ENCODE data around the gene TCAF2. TPM values are rescaled to one million over a fixed set of nuclear protein-coding genes. Genes with fewer than 3 reads are reported as not detected.
"Not testable (repeated sequence)": the region's sequence is repeated elsewhere in the genome, so short reads cannot be mapped to it uniquely, and the experiment has no call there.

Gene TCAF2
- total RNA-seq, 2 experiments from 2014 or later, result 32.7 to 33.9 TPM

DNA sequence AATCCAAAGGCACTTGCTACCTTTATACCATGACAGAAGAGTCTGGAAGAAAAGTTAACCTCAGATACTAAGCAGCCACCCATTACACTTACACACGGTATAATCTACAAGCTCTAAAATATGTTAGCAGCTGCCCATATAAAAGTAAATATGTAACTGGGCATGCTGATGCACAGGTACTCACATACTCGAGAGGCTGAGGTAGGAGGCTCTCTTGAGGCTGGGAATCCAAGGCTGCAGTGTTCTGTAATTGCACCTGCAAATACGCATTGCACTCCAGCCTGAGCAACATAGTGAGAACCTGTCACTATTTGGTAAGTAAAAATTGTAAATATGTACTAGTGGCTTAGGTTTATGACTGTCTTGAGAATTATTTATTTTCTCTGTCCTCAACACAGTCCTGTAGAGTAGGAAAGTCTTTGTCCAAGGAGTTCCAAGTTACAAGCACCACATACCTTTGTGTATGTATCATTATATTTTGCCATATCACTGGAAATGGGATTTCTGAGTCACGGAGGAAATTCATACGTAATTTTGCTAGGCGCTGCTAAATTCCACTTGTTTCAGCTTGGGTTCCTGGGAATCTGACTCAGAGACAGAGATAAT, 12.3 kb downstream of the TCAF2 start:
- CTCF ChIA-PET; H3K36me3 Mint-ChIP-seq; H3K9me3 Mint-ChIP-seq; H3K27me3 Mint-ChIP-seq; H3K27ac Mint-ChIP-seq; POLR2A ChIA-PET; H3K4me1 Mint-ChIP-seq (ENCODE audit: low read depth); DNase-seq; intact Hi-C loops (cut with micrococcal nuclease); H3K4me3 Mint-ChIP-seq: not testable (repeated sequence)

GRCh38 chr7:143635364-143636240, 14.8 kb downstream of the TCAF2 start:
- H3K4me3 Mint-ChIP-seq; H3K4me1 Mint-ChIP-seq (ENCODE audit: low read depth); H3K9me3 Mint-ChIP-seq; DNase-seq; H3K27me3 Mint-ChIP-seq; H3K36me3 Mint-ChIP-seq; POLR2A ChIA-PET; CTCF ChIA-PET; intact Hi-C loops (cut with micrococcal nuclease); H3K27ac Mint-ChIP-seq: not testable (repeated sequence)

- H3K4me3 Mint-ChIP-seq; H3K27ac Mint-ChIP-seq; H3K4me1 Mint-ChIP-seq (ENCODE audit: low read depth); DNase-seq; POLR2A ChIA-PET; intact Hi-C loops (cut with micrococcal nuclease); CTCF ChIA-PET; H3K27me3 Mint-ChIP-seq; H3K9me3 Mint-ChIP-seq; H3K36me3 Mint-ChIP-seq: not testable (repeated sequence)
Measured at GRCh38 chr7:143639372-143639771, 18.6 kb downstream of the TCAF2 start.

DNA sequence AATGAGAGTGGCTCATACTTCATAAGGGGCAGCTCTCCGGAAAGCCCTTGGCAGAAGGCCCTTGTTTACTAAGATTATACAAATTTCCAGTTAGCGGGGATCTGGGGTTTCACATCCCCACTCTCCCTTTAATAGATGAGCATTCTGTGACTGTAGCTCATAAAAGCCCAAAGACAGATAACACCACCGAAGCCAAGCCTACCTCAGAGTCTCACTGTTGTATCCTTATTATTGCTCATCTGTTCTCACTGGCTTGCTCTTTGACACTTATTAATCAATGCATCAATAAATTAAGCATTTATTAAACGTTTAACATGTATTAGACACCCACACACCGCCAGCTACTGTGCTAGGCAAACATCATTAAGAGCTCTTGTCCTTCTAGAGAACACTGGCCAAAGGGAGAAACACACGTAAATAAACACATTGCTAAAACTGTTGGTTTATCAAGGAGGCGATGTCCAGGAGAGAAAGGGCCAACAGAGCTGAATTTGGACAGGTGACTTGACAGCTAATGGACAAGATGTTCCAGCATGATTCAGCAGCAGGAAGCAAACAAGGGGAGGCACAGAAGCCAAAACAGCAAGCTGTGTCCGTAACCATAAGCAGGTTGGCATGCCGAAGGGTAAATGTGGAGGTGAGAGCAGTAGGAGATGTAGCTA, 19.9 kb downstream of the TCAF2 start:
- H3K27me3 Mint-ChIP-seq; POLR2A ChIA-PET; H3K36me3 Mint-ChIP-seq; H3K27ac Mint-ChIP-seq; CTCF ChIA-PET; H3K4me1 Mint-ChIP-seq (ENCODE audit: low read depth); intact Hi-C loops (cut with micrococcal nuclease); H3K9me3 Mint-ChIP-seq; DNase-seq; H3K4me3 Mint-ChIP-seq: not testable (repeated sequence)

- H3K27ac Mint-ChIP-seq; H3K27me3 Mint-ChIP-seq; DNase-seq; H3K4me1 Mint-ChIP-seq (ENCODE audit: low read depth); H3K4me3 Mint-ChIP-seq; POLR2A ChIA-PET; CTCF ChIA-PET; intact Hi-C loops (cut with micrococcal nuclease); H3K36me3 Mint-ChIP-seq; H3K9me3 Mint-ChIP-seq: not testable (repeated sequence)
Measured at GRCh38 chr7:143646598-143646997, 25.8 kb downstream of the TCAF2 start.

- H3K4me1 Mint-ChIP-seq (ENCODE audit: low read depth); H3K36me3 Mint-ChIP-seq; H3K4me3 Mint-ChIP-seq; CTCF ChIA-PET; POLR2A ChIA-PET; intact Hi-C loops (cut with micrococcal nuclease); H3K27me3 Mint-ChIP-seq; H3K9me3 Mint-ChIP-seq; H3K27ac Mint-ChIP-seq; DNase-seq: not testable (repeated sequence)
Measured at GRCh38 chr7:143649902-143650301, 29.1 kb downstream of the TCAF2 start.

DNA sequence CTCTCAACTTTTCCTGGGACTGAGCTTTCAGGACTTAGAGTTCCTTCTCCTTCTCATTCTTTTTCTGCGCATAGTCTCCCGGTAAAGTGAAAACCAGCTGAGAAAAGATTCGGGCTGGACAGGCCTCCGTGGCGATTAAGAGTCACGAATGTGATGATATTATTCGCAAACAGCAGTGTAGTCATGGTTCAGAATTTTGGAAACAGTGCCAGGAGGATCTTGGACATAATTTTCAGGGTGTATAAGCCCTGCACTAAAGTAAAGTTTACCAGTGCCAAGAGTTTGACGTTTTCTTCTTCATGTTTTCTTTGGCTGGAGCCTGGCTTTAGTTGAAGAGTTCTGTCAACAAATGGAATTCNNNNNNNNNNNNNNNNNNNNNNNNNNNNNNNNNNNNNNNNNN, 29.7 kb downstream of the TCAF2 start:
- H3K36me3 Mint-ChIP-seq; intact Hi-C loops (cut with micrococcal nuclease); H3K4me3 Mint-ChIP-seq; POLR2A ChIA-PET; H3K27ac Mint-ChIP-seq; DNase-seq; CTCF ChIA-PET; H3K27me3 Mint-ChIP-seq; H3K4me1 Mint-ChIP-seq (ENCODE audit: low read depth); H3K9me3 Mint-ChIP-seq: not testable (repeated sequence)

Other genes starting within 250 kb of the TCAF2 start
- gene ZYX, start 239.6 kb upstream of the TCAF2 start, total RNA-seq, result 100 to 1,000 TPM; 137 to 140 TPM
- 1 to 10 TPM; 2.9 to 4.3 TPM for gene EPHA1, start 212.1 kb upstream of the TCAF2 start, total RNA-seq
- not detected for gene TAS2R60, start 177.5 kb upstream of the TCAF2 start, total RNA-seq
- not detected for gene TAS2R41, start 143.1 kb upstream of the TCAF2 start, total RNA-seq
- not detected for gene CTAGE15, start 49.2 kb upstream of the TCAF2 start, total RNA-seq
- 1 to 10 TPM; 1.6 to 1.9 TPM for gene CTAGE6, start 136.7 kb downstream of the TCAF2 start, total RNA-seq